Spleen (tissue), 7 donors: ENCODE data around the gene ZNF652.

Source experiments
- POLR2A ChIP-seq, 3 donors: fragments of 450-650 bp; IDR thresholded peaks; one replicate each; pipeline ENCODE4 v1.5.1; 2017; ENCODE audit warnings: antibody characterized with exemption in 3 of 3, mild to moderate bottlenecking in 1 of 3
- POLR2AphosphoS5 ChIP-seq, 3 donors: sonication (generic); formaldehyde crosslinking; IDR thresholded peaks; one replicate each; pipeline ENCODE4 v1.5.1; 2017; ENCODE audit warnings: antibody characterized with exemption in 3 of 3
- TF ChIP-seq, protein P1 (sequence below), 11 experiments: fragments of 200-600 bp in 7 of 11; fragments of 450-650 bp in 4 of 11; sonication (generic) in 4 of 11; IDR thresholded peaks in 8 of 11; conservative IDR thresholded peaks in 3 of 11; 1 replicate in 7 of 11; 2 replicates in 4 of 11; pipeline versions ENCODE4 v1.4.0 to v1.8.0; 2016 to 2021; ENCODE audit warnings: antibody characterized with exemption in 11 of 11, inconsistent platforms in 4 of 11, mild to moderate bottlenecking in 1 of 11
- donor health status: DM: no; HTN: no; CAD: no; lungs with moderate emphysema.
- donor health status: DM: no; HTN: no; CAD: no.
- donor health status: DM: no; HTN: no; CAD: no.

DNA sequence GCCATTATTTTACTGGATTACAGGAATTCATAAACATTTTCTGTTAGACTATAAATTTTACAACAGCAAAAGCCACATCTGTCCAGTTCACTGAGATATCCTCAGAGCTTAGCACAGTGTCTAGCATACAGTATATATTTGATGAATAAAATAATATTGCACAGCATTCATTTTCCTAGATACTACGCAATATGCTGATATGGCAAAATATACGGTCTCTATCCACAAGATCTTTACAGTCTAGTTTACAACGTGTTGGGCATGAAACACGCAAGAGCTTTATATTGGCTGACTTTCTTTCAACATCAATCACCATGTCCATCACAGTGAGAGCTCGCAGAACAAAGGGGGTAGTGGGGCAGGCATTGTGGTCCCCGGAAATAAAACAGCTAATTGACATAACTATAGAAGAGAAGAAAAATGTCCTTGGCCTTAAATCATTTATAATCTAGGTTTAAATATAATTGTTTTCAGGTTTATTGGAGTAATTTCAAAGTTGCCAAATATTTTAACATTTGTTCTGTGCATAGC is 43.5 kb downstream of the ZNF652 start:
- TF ChIP-seq POLR2A (IDR thresholded peaks at IDR 0.05) (no peak), POLR2AphosphoS5 (IDR thresholded peaks at IDR 0.05) (no peak)
- TF ChIP-seq, protein P1, sequence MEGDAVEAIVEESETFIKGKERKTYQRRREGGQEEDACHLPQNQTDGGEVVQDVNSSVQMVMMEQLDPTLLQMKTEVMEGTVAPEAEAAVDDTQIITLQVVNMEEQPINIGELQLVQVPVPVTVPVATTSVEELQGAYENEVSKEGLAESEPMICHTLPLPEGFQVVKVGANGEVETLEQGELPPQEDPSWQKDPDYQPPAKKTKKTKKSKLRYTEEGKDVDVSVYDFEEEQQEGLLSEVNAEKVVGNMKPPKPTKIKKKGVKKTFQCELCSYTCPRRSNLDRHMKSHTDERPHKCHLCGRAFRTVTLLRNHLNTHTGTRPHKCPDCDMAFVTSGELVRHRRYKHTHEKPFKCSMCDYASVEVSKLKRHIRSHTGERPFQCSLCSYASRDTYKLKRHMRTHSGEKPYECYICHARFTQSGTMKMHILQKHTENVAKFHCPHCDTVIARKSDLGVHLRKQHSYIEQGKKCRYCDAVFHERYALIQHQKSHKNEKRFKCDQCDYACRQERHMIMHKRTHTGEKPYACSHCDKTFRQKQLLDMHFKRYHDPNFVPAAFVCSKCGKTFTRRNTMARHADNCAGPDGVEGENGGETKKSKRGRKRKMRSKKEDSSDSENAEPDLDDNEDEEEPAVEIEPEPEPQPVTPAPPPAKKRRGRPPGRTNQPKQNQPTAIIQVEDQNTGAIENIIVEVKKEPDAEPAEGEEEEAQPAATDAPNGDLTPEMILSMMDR (IDR thresholded peaks at IDR 0.05 in 8 of 11, conservative IDR thresholded peaks at IDR 0.05 in 3 of 11), result no peak
